ENCODE measurements around the gene TROAP. TPM values are rescaled to one million over a fixed set of nuclear protein-coding genes. Genes with fewer than 3 reads are reported as not detected.
"Not testable (repeated sequence)": the region's sequence is repeated elsewhere in the genome, so short reads cannot be mapped to it uniquely, and the experiment has no call there.

The TROAP gene
- total and polyA plus RNA-seq, 2 experiments from 2014 or later, result 46.4 to 47.5 TPM

DNA sequence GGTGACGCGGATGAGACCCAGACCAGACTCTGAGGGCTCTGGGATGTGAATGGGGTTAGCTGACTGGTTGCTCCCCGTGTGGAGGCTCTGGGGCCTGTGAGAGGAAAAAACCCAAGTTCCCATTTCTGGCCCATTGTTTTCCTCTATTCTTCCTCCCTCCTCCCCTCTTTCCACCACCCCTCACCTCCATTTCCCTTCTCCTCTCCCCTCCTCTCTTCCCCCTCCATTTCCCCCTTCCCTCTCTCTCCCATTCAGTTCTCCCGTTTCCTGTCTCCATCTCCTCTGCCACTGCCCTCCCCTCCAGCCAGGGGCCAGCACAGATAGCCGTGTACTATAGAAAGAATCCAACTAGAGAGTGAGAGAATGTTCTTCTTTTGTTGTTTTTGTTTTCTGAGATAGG is 40.8 kb upstream of the TROAP start:
- Mint-ChIP-seq H3K9me3 (no peaks in the 10 kb centered on the region), H3K4me1 (peaks cover 19% of the 10 kb centered on the region), H3K27ac (no peak overlapping the region), H3K27me3 (ENCODE audit: insufficient read depth, low read depth, poor library complexity) (peaks cover 5% of the 10 kb centered on the region), H3K4me3 (no peak overlapping the region), H3K36me3 (ENCODE audit: low read depth) (no peaks in the 10 kb centered on the region)
- H4K20me1 ChIP-seq (replicated peaks; ENCODE audit: insufficient read depth), result no peaks in the 10 kb centered on the region
- H3K79me2 ChIP-seq (replicated peaks; ENCODE audit: insufficient read depth), result no peaks in the 10 kb centered on the region
- peak overlapping the region; percentile 72 for H2AFZ ChIP-seq
- no peak for TF ChIP-seq EZH2phosphoT487 (IDR thresholded peaks at IDR 0.05; ENCODE audit: unreplicated experiment)
- no peaks in the 10 kb centered on the region for H3F3A ChIP-seq (replicated peaks; ENCODE audit: low read depth)
- DNase-seq (ENCODE audit: low spot score) (no peak), ATAC-seq (no peak; the same call in 1 of the 3 replicates)
- no peak overlapping the region for H3K4me3 ChIP-seq
- no peak overlapping the region for H3K4me2 ChIP-seq
- H3K27me3 ChIP-seq (ENCODE audit: insufficient read depth), result no peaks in the 10 kb centered on the region
- no peaks in the 10 kb centered on the region for H3K9me2 ChIP-seq (ENCODE audit: insufficient read depth)
- no peaks in the 10 kb centered on the region for H3K36me3 ChIP-seq (ENCODE audit: insufficient read depth)
- no peak overlapping the region for H3K27ac ChIP-seq (ENCODE audit: low read depth)
- H3K4me1 ChIP-seq (ENCODE audit: insufficient read depth), result peaks cover 8% of the 10 kb centered on the region; the same call in 1 of the 2 replicates

DNA sequence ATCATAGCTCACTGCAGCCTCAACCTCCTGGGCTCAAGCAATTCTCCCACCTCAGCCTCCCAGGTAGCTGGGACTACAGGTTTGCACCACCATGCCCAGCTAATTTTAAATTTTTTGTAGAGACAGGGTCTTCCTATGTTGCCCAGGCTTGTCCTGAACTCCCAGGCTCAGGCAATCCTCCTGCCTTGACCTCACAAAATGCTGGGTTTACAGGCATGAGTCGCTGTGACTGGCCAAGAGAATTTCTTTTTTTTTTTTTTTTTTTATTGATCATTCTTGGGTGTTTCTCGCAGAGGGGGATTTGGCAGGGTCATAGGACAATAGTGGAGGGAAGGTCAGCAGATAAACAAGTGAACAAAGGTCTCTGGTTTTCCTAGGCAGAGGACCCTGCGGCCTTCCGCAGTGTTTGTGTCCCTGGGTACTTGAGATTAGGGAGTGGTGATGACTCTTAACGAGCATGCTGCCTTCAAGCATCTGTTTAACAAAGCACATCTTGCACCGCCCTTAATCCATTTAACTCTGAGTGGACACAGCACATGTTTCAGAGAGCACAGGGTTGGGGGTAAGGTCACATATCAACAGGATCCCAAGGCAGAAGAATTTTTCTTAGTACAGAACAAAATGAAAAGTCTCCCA is 40.2 kb upstream of the TROAP start:
- H3K4me1 ChIP-seq (ENCODE audit: insufficient read depth); H3K27ac ChIP-seq (ENCODE audit: low read depth); H3K36me3 Mint-ChIP-seq (ENCODE audit: low read depth); DNase-seq (ENCODE audit: low spot score); H3K4me3 ChIP-seq; H3K4me3 Mint-ChIP-seq; H3K4me2 ChIP-seq; H3K79me2 ChIP-seq (replicated peaks; ENCODE audit: insufficient read depth); H3K27me3 Mint-ChIP-seq (ENCODE audit: insufficient read depth, low read depth, poor library complexity); H3K9me3 Mint-ChIP-seq; H4K20me1 ChIP-seq (replicated peaks; ENCODE audit: insufficient read depth); H3K9me2 ChIP-seq (ENCODE audit: insufficient read depth); H3F3A ChIP-seq (replicated peaks; ENCODE audit: low read depth); ATAC-seq; H3K27me3 ChIP-seq (ENCODE audit: insufficient read depth); H3K36me3 ChIP-seq (ENCODE audit: insufficient read depth); H3K27ac Mint-ChIP-seq: not testable (repeated sequence)
- peak overlapping the region; percentile 72 for H2AFZ ChIP-seq
- H3K4me1 Mint-ChIP-seq, result peaks cover 19% of the 10 kb centered on the region

DNA sequence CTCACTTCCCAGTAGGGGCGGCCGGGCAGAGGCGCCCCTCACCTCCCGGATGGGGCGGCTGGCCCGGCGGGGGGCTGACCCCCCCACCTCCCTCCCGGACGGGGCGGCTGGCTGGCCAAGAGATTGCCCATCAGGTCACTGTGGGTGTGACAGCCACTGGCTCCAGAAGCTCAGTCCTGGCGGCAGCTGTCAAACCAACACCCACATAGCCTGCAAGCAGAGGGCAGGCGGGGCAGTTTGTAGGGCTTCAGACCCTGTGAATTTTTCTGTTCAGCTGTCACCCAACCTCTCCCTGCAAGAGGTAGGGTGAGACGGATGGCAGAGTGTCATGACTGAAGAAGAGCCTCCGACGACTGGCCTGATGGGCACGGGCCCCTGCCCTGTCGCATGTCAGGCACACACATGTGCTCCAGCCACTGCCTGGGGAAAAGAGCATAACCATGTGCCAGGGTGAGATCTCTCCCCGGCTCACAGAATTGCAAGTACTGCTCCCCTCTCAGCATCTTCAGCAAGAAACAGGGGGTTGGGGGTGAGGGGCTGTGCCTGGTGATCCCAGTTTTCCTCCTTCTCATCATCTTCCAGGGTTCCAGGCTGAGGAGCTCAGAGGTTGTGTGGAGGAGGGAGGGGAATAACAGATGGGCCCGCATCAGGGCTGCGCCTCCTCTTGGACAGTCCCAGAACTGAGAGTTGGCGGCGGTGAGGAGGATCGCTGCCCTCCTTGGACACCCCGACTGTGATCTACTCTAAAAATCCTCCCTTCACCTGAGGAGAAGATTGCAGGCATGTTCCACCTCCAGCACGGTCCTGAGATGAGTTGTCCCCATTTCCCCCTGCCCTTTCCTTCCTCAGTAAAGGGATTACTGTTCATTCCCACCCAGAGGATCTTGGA is 39.3 kb upstream of the TROAP start:
- no peak overlapping the region for H3K4me3 ChIP-seq
- Mint-ChIP-seq H3K4me3 (no peak overlapping the region), H3K9me3 (no peaks in the 10 kb centered on the region; the same call in 2 of the 3 replicates), H3K27me3 (ENCODE audit: insufficient read depth, low read depth, poor library complexity) (peaks cover 15% of the 10 kb centered on the region), H3K4me1 (peaks cover 19% of the 10 kb centered on the region), H3K27ac (no peak overlapping the region), H3K36me3 (ENCODE audit: low read depth) (no peaks in the 10 kb centered on the region)
- no peaks in the 10 kb centered on the region for H4K20me1 ChIP-seq (replicated peaks; ENCODE audit: insufficient read depth)
- ATAC-seq (peak; percentile 54), DNase-seq (ENCODE audit: low spot score) (peak; percentile 47)
- H3K9me2 ChIP-seq (ENCODE audit: insufficient read depth), result no peaks in the 10 kb centered on the region
- no peaks in the 10 kb centered on the region for H3K79me2 ChIP-seq (replicated peaks; ENCODE audit: insufficient read depth)
- no peak overlapping the region for H3K4me2 ChIP-seq
- peaks cover 12% of the 10 kb centered on the region; the same call in 1 of the 2 replicates for H3K27me3 ChIP-seq (ENCODE audit: insufficient read depth)
- H3K27ac ChIP-seq (ENCODE audit: low read depth), result no peak overlapping the region
- H2AFZ ChIP-seq, result no peak overlapping the region
- no peaks in the 10 kb centered on the region for H3K36me3 ChIP-seq (ENCODE audit: insufficient read depth)
- no peaks in the 10 kb centered on the region for H3F3A ChIP-seq (replicated peaks; ENCODE audit: low read depth)
- peaks cover 8% of the 10 kb centered on the region; the same call in 1 of the 2 replicates for H3K4me1 ChIP-seq (ENCODE audit: insufficient read depth)
- TF ChIP-seq, protein P1, sequence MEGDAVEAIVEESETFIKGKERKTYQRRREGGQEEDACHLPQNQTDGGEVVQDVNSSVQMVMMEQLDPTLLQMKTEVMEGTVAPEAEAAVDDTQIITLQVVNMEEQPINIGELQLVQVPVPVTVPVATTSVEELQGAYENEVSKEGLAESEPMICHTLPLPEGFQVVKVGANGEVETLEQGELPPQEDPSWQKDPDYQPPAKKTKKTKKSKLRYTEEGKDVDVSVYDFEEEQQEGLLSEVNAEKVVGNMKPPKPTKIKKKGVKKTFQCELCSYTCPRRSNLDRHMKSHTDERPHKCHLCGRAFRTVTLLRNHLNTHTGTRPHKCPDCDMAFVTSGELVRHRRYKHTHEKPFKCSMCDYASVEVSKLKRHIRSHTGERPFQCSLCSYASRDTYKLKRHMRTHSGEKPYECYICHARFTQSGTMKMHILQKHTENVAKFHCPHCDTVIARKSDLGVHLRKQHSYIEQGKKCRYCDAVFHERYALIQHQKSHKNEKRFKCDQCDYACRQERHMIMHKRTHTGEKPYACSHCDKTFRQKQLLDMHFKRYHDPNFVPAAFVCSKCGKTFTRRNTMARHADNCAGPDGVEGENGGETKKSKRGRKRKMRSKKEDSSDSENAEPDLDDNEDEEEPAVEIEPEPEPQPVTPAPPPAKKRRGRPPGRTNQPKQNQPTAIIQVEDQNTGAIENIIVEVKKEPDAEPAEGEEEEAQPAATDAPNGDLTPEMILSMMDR (conservative IDR thresholded peaks at IDR 0.05; ENCODE audit: low read depth in 2 of 2), result peak; percentile 32 to 33; a peak in 3 of 4 replicates
- no peak for TF ChIP-seq EZH2phosphoT487 (IDR thresholded peaks at IDR 0.05; ENCODE audit: unreplicated experiment)
